ENCODE results near the gene EVC2.

Gene EVC2, protein sequence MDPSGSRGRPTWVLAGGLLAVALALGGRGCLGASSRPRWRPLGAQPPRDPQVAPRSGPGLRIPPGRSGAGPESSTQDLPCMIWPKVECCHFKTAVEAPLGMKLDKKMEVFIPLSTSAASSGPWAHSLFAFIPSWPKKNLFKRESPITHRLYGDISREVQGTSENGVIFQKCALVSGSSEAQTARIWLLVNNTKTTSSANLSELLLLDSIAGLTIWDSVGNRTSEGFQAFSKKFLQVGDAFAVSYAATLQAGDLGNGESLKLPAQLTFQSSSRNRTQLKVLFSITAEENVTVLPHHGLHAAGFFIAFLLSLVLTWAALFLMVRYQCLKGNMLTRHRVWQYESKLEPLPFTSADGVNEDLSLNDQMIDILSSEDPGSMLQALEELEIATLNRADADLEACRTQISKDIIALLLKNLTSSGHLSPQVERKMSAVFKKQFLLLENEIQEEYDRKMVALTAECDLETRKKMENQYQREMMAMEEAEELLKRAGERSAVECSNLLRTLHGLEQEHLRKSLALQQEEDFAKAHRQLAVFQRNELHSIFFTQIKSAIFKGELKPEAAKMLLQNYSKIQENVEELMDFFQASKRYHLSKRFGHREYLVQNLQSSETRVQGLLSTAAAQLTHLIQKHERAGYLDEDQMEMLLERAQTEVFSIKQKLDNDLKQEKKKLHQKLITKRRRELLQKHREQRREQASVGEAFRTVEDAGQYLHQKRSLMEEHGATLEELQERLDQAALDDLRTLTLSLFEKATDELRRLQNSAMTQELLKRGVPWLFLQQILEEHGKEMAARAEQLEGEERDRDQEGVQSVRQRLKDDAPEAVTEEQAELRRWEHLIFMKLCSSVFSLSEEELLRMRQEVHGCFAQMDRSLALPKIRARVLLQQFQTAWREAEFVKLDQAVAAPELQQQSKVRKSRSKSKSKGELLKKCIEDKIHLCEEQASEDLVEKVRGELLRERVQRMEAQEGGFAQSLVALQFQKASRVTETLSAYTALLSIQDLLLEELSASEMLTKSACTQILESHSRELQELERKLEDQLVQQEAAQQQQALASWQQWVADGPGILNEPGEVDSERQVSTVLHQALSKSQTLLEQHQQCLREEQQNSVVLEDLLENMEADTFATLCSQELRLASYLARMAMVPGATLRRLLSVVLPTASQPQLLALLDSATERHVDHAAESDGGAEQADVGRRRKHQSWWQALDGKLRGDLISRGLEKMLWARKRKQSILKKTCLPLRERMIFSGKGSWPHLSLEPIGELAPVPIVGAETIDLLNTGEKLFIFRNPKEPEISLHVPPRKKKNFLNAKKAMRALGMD

DNA sequence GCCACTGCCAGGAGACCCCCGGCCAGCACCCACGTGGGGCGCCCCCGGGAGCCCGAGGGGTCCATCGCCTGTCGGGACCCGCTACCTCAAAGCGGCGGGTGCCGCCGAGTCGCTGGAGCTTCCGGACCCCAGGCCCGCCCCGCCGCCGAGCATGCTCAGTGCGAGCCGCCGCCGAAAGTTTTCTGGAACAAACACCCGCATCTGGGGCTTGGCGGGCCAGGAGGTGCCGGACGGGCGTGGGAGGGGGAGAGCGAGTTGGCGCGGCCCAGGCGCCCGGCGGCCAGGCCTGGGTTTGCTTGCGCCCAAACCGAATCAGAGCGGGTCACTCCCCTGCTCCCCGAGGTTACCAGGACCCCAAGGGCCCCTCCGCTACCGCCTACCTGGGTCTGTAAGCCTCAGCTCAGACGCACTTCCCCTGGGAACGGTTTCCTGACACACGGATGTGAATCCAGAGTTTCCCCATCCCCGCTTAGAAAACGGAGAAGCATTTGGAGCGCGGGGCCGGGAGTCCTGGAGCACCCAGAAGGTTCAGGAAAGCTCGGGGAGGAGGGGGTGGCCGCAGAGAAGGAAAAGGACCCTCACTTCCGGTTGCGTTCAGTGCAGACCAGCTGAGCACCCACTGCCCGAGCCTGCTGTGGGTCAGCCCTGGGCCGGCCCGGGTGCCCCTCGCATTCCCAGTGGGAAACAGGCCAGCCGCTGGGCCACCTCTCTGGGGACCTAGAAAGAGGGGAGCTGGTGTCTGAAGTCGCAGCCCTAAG, at the start of gene EVC2:
Gene EVC2 (minus strand): TSS at position 111 of the 758 bp plus-strand sequence. CDS start 46 bp downstream, at position 65.
- no peak for DNase-seq (ENCODE audit: low spot score)

DNA sequence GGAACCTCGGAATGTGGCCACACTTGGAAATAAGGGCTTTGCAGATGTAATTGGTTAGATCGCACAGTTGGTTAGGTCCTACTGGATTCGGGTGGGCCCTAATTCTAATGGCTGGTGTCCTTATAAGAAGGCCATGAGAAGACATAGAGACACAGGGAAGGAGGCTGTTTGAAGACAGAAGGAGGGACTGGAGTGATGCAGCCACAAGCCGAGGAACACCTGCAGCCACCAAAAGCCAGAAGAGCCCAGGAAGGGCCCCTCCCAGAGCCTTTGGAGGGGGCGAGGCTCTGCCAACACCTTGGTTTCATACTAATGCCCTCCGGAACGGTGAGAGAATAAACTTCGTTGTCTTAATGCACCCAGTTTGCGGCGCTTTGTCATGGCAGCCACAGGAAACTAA, 49.6 kb upstream of the EVC2 start:
- no peak for DNase-seq (ENCODE audit: low spot score)

DNA sequence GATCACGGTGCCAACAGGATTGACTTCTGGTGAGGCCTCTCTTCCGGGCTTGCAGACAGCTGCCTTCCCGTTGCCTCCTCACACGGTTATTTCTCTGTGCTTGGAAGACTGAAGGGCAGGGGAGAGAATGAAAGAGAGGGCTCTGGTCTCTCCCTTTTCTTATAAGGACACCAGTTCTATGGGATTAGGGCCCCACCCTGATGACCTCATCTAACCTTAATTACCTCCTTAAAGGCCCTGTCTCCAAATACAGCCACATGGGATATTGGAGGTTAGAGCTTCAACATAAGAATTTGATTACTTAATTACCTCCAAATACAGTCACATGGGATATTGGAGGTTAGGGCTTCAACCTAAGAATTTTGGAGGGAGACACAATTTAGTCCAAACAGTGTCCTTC, 49.2 kb upstream of the EVC2 start:
- DNase-seq (ENCODE audit: low spot score) = peak; percentile 64

DNA sequence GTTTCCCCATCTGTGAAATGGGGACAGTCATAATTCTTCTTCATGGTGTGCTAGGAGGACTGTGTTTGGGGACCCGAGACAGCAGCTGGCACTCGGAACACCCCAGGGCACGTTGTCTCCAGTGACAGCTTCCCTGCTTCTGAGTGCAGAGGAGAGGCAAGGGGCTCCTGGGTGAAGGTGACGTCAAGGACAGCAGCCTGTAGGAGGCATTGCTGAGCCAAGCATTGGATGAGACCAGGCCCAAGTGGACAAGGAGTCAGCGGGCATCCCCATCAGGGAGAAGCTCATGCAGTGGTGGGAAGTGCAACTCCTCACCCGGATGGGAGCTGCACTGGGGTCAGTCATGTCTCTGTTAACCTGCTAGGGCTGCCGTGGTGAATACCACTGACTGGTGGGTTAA, 48.7 kb upstream of the EVC2 start:
- no peak for DNase-seq (ENCODE audit: low spot score)

DNA sequence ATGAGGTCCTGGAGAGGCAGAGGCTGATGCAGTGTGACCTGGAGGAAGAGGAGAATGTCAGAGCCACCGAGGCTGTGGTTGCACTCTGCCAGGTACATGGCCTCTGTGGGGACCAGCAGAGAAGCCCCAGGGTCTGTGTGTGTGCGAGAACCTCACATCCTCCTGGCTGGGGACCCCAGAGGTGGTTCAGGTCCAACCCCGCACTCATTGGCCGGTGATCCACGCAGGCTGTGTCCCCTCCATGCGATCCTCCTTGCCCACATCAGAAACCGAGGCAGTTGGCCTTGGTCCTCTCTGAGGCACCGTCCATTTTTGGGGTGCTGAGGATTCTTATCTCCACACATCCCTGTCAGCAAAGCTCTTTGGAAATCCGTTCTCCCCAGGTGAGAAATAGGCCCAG, 47.9 kb upstream of the EVC2 start:
- DNase-seq (ENCODE audit: low spot score) = no peak

DNA sequence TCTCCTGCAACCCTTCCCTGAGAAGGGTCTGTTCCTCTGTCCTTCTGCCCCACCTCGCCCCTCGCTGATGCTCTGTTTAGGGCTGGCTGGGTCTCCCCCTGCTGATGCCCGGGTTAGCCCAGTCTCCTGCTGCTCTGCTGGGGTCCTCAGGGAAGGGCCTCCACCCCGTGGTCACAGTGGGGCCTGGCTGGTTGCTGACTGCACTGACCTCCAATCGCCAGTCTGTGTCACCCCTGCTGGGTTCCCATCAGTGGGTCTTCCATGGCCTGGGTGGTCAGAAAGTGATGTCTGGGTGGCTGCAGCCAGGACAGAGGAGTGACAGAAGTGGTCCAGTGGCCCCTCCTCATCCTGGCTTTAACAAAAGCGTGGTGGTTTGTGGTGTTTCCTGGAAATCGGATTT, 47.3 kb upstream of the EVC2 start:
- no peak for DNase-seq (ENCODE audit: low spot score)

DNA sequence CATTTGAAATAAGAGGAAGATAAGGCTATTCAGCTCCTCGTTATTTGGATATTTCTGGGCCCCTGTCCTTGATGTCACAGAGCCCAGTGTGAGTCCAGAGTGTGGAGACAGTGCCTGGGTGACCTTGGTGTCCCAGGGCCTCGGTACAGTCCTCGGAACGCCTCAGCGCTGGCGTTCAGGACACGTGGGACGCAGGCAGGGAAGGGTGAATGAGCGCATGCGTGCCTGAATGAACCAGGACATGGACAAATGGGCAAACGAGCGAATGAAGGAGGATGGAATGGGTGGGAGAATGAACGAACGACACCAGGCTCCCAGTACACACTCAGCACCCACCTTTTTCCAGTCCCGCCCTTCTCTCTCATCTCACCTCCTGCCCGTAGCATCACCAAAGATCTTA, 46.8 kb upstream of the EVC2 start:
- DNase-seq (ENCODE audit: low spot score) = no peak

DNA sequence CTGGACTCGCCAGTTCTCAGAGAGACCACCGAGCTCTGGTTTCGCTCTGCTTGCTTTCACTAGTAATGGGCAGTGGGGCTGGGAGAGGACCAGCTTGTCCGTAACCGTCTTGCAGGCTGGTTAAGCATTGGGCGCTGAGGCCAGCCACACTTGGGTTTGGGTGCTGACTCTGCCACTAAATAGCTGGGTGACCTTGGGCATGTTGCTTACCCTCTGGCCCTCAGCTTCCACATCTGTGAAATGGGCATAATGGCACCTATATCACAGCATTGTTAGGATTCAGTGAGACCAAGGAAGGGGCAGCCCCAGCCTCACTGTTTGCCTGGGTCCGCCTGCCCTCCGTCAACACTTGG, 46.1 kb upstream of the EVC2 start:
- no peak for DNase-seq (ENCODE audit: low spot score)

DNA sequence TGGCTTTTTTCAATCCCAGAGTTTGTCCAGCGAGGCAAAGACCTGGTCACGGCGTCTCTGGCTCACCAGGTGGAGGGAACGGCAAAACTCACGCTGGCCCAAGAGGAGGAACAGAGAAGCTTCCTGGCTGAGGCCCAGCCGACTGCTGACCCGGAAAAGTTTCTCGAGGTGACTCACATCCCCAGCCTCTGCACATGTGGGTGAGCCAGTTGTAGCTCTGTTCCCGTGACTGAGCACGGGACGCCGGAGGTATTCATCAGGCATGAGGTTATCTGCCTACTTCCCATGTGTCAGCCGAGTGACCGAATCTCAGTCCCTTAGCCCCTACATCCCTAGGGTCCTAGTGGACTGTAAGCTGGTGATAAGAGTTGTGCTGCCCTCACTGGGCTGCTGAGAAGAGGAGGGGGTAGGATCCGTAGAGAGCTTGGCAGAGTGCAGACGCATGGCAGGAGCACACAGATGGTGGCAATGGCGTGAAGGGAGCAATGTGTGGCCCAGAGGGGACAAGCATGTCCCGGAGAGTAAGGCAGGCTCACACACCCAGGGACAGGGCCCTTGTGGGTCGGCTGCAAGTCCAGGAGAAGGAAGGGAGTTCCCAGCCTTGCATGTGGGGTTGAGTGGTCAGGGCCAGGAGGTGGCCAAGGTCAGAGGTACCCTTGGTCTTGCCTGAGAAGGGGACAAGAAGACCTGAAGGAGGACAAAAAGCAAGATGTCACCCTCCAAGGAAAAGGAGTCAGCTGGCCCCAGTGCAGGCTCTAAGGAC, 45.6 kb upstream of the EVC2 start:
- DNase-seq (ENCODE audit: low spot score) = peak; percentile 97

DNA sequence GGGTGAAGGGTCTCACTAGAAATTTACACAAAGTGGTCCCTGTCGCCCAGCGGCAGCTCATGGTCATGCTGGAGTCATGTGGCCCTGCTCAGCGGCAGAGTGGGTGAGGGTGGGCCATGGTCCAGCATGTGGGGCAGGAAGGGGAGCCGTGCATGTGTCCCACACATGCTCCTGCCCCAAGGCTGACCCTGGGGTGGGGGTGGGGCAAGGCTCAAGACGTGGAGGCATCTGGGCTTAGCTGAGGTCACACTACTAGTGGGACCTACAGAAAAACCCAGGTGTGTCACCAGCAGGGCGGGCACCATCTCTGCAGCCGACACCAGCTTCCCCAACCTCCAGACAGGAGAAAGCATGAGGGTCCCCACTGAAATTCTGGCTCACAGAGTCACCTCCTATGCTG, 45.0 kb upstream of the EVC2 start:
- peak; percentile 82 for DNase-seq (ENCODE audit: low spot score)

DNA sequence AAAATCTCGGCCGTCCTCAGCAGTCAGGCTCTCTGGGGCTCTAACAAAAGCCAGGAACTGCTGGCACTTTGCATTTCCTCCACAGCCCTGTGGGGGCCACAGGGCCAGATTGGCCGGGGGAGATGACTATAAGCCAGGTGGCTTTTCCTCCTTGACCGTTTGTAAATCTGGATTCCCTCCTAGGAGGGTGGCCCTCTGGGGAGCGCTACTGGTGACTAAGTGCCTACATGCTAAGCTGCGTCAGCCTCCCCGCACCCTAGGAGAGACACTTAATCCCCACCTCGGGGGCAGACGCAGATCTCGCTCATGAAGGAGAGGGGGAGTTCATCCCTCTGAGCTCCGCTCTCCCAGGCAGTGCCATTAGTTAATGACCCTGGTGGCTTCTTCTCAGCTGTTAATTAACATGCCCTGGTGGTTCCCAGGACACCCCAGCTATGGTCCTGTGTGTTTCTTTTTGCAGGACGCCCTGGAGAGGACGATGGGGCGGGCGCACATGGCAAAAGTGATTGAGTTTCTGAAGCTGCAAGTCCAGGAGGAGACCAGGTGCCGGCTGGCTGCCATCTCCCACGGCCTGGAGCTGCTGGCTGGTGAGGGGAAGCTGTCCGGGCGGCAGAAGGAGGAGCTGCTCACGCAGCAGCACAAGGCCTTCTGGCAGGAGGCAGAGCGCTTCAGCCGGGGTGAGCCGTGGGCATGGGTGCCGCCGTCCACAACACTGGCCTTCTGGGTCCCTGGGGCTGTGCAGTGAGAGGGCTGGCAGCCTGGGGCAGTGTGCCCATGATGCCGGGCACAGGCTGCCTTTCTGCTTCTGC, 44.2 kb upstream of the EVC2 start:
- peak; percentile 95 for DNase-seq (ENCODE audit: low spot score)

DNA sequence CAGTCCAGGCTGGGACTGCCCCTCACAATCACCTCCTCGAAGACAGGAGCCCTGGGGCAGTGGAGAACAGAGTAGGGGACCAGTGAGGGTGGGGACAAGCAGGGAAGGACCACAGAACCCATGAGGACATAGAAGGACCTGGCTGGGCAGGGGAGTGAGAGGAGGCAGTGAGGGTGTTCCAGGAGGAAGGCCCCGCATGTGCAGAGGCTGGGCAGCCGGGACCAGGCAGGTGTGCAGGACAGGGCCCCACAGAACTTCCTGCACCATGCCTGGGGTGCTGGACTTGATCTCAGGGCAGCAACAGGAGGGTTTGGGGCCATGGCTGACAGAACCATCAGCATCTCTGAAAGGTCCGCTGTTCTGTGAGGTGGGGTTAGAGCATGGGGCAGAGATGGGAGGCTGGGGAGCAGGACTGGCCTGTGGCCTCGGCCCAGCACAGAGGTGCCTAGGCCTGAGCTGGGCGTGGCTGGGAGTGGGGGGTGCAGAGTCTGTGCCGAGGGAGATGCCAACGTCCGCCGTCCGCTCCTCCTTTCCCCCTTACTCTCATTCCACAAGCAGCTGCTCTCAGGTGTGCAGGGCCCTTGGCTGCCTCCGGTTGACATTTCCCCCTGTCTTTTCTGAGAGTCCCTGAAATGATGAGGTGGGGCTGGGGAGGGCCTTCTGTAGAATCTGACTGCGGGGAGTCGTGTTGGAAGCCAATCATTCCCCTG, 43.5 kb upstream of the EVC2 start:
- DNase-seq (ENCODE audit: low spot score) = no peak

DNA sequence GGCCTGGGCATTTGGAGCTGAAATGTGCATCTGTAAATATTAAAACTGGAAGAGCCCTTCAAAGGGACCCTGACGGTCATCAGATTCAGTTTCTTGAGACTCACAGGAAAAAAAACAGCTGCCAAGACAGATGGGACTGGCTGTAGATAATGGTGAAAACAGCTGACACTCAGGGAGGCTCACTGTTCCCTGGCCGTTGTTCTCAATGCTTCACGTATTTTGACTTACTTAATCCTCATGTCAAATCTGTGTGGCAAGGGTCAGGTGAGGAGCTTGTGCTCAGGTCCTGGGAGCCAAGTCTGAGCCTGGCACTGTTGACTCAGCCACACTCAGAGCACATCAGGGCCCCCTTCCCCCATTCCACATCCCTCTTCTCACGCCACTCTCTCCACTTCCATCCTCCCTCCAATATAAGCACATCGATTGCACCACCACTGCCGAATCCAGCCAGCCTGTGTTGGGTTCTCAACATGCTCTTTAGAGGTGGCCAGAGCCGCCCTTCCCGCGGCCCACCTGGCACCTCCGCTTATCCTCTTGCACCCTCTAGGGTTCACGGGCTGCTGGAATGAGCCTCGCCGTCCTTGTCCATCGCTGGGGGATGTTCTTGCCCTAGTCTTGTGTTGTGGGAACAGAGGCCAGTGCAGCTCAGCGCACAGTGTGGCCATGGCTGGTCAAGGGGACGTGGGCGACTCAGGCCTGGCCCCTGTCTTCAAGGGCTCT, 42.7 kb upstream of the EVC2 start:
- no peak for DNase-seq (ENCODE audit: low spot score)

DNA sequence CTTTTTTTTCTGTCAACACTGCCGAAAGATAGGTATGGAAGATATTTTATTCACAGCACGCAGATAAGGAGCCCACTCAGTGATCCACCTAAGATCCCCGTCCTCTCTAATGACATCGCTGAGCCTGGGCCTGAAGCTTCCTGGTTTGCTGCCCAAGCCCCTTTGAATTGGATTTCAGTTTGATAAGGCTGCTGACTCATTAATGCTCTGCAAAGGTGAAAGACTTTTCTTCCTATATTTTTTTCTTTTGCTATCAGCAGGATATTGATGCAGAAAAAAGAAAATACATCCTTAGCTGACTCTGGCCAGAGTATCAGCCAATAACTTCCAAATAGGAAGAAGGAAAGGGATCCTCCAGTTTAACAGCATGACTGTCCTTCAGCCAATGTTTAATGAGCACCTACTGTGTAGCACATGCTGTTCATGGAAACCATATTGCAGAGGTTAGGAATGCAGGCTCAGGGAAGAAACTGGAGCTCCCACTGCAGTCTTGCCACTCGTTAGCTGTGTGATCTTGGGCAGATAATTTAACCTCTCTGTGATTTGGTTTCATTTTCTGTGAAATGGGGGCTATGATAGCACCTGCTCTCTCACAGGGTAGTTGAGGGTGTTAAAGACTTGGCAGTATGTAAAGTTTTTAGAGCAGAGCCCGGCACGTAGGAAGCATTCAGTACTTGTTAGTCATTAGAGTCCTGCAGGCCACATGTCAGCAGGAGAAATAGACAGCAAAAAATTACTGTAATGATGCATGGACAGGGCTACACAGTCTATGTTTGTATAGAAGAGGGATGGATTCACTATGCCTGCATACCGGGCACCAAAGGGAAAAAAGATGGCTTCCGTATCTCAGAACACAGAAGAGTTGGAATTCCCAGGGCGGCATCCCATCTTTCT, 41.9 kb upstream of the EVC2 start:
- no peak for DNase-seq (ENCODE audit: low spot score)

DNA sequence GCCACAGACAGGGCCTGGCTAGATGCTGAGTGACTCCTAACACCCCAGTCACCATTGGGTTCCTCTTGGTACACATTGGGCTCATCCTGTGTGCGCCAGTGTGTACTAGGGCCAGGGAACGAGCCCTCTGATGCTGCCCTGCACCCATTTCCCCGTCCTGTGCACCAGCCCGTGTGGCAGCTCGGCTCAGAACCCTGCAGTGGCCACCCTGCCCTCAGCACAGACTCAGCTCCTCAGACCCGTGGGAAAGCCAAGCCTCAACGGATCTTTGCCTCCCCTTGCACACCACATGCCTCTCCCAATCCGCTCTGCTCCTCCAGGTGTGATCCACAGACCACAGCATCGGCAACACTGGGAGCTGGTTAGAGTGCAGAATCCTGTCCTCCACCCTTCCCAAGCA, 41.2 kb upstream of the EVC2 start:
- no peak for DNase-seq (ENCODE audit: low spot score)

DNA sequence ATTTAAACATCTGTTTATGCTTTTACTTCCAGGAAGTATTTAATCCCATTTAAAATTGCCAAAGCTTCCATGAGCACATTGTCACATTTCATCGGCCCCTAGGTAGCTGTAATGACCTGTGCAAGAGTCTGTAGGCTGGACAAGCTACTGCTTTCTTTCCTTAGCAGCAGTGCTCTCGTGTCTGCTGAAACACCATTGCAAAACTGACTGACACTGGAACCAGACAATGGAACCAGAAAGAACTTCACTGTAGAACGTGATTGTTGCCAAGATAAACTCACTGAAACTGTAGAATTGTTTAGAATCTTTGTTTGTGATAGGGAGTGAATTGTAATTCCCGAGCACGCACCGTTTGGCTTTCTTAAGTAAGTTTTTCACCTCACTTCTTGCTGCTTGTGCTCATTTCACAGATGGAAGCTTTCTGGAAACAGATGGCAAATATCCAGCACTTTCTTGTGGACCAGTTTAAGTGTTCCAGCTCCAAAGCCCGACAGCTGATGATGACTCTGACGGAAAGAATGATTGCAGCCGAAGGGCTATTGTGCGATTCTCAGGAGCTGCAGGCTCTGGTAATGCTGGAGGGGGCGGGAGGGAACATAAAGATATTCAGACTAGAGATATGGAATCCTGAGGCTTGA, 39.5 kb upstream of the EVC2 start:
- DNase-seq (ENCODE audit: low spot score) = peak; percentile 86

Data from RKO (cell line).